Activated CD4-positive, CD25-positive, alpha-beta regulatory T cell treated with anti-CD3 and anti-CD28 coated beads, Interleukin-2, amount 50 U/mL, for 16 hours (primary cell): ENCODE results near the gene PCYT2.

ENCODE experiments used
- DNase-seq: peaks from one replicate; pipeline ENCODE4 v3.0.0-alpha.2; 2020; ENCODE audit warnings: low read depth, low spot score

PCYT2 gene

DNA sequence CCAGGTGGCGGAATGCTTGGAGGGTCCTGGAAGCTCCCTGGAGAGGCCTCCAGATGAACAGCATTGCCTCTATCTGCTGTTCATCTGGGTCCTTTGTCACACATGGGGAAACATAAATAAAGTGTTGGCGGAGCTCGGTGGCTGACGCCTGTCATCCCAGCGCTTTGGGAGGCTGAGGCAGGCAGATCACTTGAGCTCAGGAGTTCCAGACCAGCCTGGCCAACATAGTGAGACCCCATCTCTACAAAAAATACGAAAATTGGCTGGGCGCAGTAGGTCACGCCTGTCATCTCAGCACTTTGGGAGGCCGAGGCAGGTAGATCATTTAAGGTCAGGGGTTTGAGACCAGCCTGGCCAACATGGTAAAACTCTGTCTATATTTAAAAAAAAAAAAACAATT is 33.7 kb upstream of the PCYT2 start:
- no peak for DNase-seq

DNA sequence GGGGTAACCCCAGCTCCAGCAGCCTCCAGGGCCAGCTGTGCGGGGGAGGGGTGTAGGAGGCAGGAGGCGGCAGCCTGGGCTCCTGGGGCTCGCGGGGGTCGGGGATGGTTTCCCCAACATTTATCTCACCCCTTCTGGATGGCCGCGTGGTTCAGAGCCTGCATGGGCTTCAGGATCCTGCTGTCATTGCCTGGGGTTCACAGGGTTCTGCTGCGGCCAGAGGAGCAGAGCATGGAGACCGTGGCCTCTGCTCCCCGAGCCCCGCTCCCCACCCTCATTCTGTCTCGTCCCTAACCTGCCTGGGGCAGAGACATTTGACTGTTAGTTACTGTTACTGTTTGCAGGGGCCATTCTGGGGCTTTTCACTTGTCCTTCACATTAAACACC is 31.0 kb upstream of the PCYT2 start:
- DNase-seq, result no peak

DNA sequence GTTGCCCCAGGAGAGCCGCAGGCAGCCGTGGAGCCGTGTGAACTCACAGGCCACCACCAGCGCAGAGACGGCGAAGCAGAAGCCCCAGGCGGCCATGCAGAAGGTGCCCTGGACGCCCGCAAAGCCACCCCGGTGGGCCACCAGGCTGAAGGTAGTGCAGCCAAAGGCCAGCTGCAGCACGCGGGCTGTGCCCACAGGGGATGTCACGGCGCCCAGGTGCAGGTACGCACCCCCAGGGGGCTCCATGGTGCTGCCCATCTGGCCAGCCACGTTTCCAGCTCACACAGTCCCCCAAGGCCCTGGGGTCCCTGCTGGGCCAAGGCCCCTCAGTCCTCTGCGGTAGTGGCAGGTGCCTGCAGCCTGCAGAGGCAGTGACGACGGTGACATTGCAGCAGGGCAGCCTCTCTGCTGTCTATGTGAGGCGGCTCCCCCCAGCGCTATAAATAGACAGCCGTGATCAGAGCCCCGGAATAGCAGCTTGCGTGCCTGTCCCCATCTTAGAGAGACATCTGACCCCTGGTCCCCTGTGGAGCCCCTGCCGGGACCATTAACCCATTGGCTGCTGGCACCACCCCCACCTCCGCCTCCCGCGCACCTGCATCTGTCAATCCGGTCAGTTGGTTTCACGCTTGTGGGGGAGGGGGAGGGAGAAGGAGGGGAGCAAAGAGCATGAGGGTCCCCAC is 30.4 kb upstream of the PCYT2 start:
- no peak for DNase-seq

GRCh38 chr17:81940538-81941483 is 29.6 kb upstream of the PCYT2 start:
- DNase-seq, result no peak

DNA sequence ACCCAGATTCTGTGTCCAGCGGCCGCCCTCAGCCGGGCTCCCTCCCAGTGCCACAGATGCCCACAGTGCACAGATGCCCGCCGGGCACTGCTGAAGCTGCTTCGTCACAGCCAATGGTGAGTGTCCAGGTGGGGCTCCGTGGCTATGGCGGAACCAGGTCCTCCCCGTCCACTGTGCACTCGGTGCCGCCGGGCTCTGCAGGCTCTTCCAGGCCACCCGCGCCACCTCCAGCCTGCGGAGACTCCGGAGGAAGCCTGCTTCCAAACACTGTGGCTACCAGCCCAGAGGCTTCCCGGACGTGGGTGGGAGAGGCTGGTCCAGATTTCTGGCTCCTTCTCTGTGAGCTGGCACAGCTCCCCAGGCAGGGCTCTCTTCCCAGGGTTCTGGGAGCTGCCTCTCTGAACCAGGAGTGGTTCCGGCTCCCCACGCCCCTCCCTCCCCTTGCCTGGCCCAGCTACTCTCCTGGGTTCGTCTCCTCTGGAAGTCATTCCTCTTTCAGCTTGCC is 28.7 kb upstream of the PCYT2 start:
- DNase-seq, result no peak

GRCh38 chr17:81939218-81939617 is 28.0 kb upstream of the PCYT2 start:
- DNase-seq, result no peak

DNA sequence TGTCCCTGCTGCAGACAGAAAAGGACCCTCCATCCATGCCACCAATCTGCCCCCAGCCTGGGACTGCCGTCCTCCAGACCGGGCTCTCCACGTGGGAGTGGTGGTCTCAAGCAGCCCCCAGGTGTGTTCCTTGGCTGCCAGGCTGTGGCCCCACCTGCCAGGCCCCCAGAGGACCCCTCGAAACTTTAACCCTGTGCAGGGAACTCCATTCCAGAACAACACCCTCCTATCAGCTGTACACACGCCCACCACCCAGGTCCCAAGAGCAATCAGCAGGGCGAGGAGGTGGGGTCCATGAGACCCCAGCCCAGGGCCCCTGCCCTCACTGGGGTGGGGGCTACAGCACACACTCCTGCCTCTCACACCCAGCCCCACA is 24.5 kb upstream of the PCYT2 start:
- no peak for DNase-seq

DNA sequence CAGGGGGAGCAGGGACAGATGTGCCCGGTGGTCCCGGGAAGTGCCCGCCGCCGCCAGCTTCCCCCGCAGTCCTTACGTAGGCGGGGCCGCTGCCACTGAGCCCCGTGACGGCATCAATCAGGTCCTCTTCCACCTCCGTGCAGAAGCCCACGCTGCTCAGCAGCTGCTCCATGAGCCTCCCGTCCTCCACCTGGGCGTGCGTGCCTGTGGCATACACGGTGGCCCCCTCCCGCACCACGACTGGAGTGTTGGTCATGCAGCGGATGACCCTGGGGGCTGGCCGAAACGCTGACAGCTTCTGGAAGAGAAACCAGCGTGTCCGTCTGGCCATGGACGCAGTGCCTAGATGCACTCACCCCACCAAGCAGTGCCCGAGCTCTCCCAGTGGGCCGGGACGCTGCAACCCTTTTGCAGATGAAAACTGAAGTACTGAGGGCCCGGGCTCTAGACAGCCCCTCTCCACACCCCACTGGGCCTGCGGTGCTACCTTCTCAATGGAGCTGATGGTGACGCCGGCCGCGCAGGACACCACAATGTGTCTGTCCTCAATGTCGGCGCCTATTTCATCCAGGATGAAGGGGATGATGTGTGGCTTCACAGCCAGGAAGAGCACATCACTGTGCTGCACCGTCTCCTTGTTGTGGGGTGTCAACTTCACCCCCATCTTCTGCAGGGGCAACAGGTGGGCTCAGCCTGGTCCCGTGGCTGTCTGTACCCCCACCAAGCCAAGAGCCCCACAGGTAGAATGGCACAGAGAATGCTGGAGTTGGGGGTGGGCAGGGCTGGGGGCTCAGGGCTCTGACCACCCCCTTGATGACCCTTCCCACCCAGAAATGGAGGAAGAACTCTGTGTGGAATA is 23.9 kb upstream of the PCYT2 start:
- DNase-seq, result no peak

- DNase-seq, result no peak
These were observed 23.0 kb upstream of the PCYT2 start for GRCh38 chr17:81934098-81934757.

GRCh38 chr17:81933178-81933699 is 22.0 kb upstream of the PCYT2 start:
- DNase-seq, result no peak

- no peak for DNase-seq
These were observed 21.3 kb upstream of the PCYT2 start for GRCh38 chr17:81932333-81932983.

DNA sequence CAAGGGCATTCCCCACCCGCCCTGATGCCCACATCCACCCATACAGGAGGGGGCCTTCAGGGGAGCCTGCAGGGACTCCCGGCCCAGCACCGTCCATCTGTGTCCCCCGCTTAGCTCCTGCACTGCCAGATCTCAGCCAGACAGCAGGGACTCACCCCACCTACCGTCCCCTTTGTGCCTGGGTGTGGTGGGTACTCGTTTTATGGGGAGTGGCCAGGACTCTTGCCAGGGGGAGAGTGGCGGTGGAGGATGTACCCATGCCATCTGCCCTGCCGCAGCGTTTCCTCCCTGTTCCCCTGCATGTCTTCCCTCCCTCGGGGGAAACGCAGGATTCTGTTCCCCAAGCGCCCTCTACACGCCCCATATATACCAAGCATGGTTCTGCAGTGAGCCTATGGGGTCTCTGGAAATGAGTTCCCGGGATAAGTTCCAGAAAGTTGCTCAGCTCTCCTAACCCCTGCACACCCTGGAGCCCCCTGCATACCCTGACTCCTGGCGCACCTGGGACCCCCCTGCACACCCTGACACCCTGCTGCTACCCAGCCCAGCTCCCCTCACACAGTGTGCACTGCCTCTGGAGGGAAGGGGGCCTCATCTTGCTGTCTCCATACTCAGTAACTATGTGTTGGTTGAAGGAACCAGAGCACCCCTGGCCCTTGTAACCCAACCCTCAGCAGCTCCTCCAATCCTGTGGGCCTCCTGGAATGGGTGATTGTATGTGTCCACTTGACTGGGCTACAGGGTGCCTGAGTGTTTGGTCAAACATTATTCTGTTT is 20.5 kb upstream of the PCYT2 start:
- DNase-seq, result no peak

DNA sequence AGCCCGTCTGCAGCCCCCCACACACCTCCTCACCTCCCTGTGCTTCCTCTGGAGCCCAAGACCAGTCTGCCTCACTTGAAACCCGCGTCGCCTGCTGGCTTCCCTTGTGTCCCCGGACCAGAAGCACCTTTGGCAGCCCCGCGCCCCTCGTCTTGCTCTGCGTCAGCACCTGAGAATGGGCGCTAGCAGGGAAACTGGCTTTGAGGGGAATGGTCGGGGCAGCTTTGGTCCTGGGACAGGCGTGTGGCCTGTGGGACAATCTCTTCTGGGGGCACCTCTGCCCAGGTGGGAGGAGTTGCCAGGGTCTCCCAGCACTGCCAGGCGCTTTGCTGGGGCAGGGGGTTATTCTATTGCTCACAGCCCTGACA is 20.0 kb upstream of the PCYT2 start:
- no peak for DNase-seq

DNA sequence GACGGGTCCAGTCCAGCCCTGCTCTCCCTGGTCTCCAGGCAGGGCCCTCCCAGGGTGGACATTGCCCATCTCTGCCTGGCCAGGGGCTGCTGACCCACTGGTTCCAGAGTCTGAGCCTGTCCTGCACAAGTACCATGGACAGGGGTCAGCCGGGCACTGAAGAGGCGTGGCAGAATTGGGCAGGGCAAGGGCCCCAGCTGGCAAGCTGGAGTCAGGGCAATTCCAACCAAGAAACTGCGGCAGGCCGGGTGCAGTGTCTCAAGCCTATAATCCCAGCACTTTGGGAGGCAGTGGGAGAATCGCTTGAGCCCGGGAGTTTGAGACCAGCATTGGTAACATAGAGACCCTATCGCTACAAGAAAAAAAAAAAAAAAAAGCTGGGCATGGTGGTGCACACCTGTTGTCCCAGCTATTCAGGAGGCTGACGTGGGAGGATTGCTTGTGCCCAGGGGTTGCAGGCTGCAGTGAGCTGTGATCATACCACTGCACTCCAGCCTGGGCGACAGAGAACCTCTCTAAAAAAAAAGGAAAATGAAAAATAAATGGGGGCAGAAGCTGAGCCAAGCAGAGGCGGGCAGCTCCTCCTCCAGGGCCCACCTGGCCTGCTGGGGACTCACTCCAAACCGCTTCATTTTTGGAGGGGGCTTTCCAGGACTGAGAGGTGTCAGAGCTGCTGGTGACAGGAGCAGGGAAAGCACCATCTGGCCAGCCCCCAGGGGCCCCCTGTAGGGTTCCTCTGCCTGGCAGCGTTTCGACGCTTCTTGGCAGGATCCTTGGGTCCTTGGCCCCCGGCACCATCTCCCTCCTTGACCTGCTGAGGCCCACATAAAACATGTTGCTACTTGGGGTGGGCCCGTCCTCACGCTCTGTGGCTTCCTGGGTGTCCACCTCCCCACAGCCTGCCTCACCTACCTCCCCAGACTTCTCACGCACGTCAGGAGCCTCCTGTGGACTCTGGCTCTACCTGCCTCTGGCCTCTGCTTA is 19.2 kb upstream of the PCYT2 start:
- no peak for DNase-seq

DNA sequence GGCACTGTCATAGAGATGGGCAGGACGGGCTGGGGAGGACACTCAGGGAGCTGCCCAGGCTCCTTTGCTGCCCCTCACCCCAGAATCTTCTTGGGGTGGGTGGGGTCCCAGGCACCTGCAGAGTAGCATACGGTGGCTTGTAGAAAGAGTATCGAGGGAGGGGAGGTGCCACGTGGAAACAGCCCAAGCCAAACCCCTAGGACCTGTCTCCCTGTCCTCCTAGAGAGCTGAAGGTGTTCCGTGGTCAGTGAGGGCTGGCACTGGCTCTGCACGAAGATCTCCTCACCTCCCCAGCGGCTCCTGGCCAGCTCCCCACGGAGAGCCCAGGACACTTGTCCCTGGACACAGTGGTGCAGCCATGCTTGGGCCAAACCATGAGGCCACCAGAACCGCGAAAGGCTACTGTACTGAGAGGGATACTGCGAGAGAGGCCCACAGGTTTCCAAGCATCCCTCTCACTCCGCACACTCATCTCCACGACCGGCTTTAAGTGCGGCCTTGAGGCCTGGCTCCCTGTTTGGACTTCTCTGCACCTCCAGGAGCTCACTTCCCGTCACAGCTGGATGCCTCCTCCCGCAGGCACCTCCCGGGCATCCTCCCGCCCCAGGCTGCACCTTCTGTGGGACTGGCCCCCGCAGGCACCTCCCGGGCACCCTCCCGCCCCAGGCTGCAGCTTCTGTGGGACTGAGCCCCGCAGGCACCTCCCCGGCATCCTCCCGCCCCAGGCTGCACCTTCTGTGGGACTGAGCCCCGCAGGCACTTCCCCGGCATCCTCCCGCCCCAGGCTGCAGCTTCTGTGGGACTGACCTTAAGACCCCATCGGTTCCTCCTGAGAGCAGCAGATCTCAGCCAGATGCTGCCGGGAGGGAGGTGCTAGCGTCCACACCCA is 18.3 kb upstream of the PCYT2 start:
- no peak for DNase-seq

GRCh38 chr17:81928544-81929252 is 17.5 kb upstream of the PCYT2 start:
- no peak for DNase-seq
